D721Med (cell line): ENCODE results near the gene FADS6.
"Not testable (repeated sequence)": the region's sequence is repeated elsewhere in the genome, so short reads cannot be mapped to it uniquely, and the experiment has no call there.

Experiments used
- DNase-seq: peaks from one replicate; pipeline ENCODE4 v3.0.0; 2011; ENCODE audit warnings: low spot score; ENCODE audit not compliant: insufficient read length
- FAIRE-seq: peaks from 2 replicates; lab custom pipeline; 2011; peaks lifted over from hg19 to GRCh38; lab: Jason Lieb, UNC
- CTCF ChIP-seq: IDR thresholded peaks from 2 replicates; pipeline ENCODE4 v1.5.1; 2012; ENCODE audit warnings: mild to moderate bottlenecking, control low read depth; ENCODE audit not compliant: insufficient read depth; ENCODE audit errors: missing control alignments

FADS6 gene

GRCh38 chr17:74919440-74920305 is 26.2 kb upstream of the FADS6 start:
- no peak for DNase-seq
- peak; percentile 54 for TF ChIP-seq CTCF
- FAIRE-seq: no peak

GRCh38 chr17:74918906-74919305 is 25.5 kb upstream of the FADS6 start:
- FAIRE-seq (no peak), DNase-seq (no peak)
- TF ChIP-seq CTCF: no peak

GRCh38 chr17:74917430-74917829 is 24.0 kb upstream of the FADS6 start:
- FAIRE-seq (no peak), DNase-seq (no peak)
- TF ChIP-seq CTCF: no peak

GRCh38 chr17:74916851-74917199 is 23.4 kb upstream of the FADS6 start:
- TF ChIP-seq CTCF: no peak
- no peak for FAIRE-seq
- no peak for DNase-seq

- no peak for TF ChIP-seq CTCF
- FAIRE-seq: no peak
- DNase-seq: no peak
These were observed 22.9 kb upstream of the FADS6 start for GRCh38 chr17:74916136-74916850.

GRCh38 chr17:74911423-74911822 is 18.0 kb upstream of the FADS6 start:
- not testable (repeated sequence) for FAIRE-seq

GRCh38 chr17:74909097-74909496 is 15.7 kb upstream of the FADS6 start:
- DNase-seq, FAIRE-seq: not testable (repeated sequence)

More at GRCh38 chr17:74911423-74911822, 18.0 kb upstream of the FADS6 start:
- DNase-seq: not testable (repeated sequence)

- no peak for DNase-seq
- TF ChIP-seq CTCF: no peak
- FAIRE-seq: no peak
These were observed 13.6 kb upstream of the FADS6 start for GRCh38 chr17:74907012-74907411.

GRCh38 chr17:74906214-74906793 is 12.9 kb upstream of the FADS6 start:
- not testable (repeated sequence) for DNase-seq, FAIRE-seq
